WI38 (cell line): ENCODE data around the gene PFDN5.
A peak's percentile ranks its signal among the peaks of the same experiment; 100 is the strongest.

ENCODE experiments used
- H3K4me3 ChIP-seq: 2 replicates; pipeline ENCODE4 v1.5.1; 2011; ENCODE audit warnings: low read depth, mild to moderate bottlenecking, control low read depth, low read length
- CTCF ChIP-seq: IDR thresholded peaks from 2 replicates; pipeline ENCODE4 v1.5.1; 2012; ENCODE audit warnings: low read depth, mild to moderate bottlenecking, control low read depth, low read length

Gene PFDN5

GRCh38 chr12:53258541-53259539 lies 36.5 kb upstream of the PFDN5 start:
- H3K4me3 ChIP-seq: no peak overlapping the region
- no peak for TF ChIP-seq CTCF

GRCh38 chr12:53259891-53260290 lies 35.5 kb upstream of the PFDN5 start:
- H3K4me3 ChIP-seq: no peak overlapping the region
- no peak for TF ChIP-seq CTCF

- TF ChIP-seq CTCF: no peak
- no peak overlapping the region for H3K4me3 ChIP-seq
Measured at GRCh38 chr12:53265783-53266182, 29.6 kb upstream of the PFDN5 start.

- H3K4me3 ChIP-seq: peak overlapping the region; percentile 71
- no peak for TF ChIP-seq CTCF
Measured at GRCh38 chr12:53267306-53267998, 27.9 kb upstream of the PFDN5 start.

- TF ChIP-seq CTCF: no peak
Measured at GRCh38 chr12:53267999-53268629, 27.2 kb upstream of the PFDN5 start, which contains the start of gene ESPL1. ESPL1 (plus strand) TSS chr12:53268299; CDS start chr12:53268767, 468 bp downstream.

GRCh38 chr12:53268630-53269562 lies 26.4 kb upstream of the PFDN5 start:
- peak overlapping the region; percentile 71 for H3K4me3 ChIP-seq
- no peak for TF ChIP-seq CTCF

More at GRCh38 chr12:53267999-53268629, 27.2 kb upstream of the PFDN5 start, which contains the start of gene ESPL1:
- peak within 1 kb of the TSS; percentile 71 for H3K4me3 ChIP-seq
